ENCODE measurements around the gene PPP1R12A. TPM values are rescaled to one million over a fixed set of nuclear protein-coding genes. Genes with fewer than 3 reads are reported as not detected.

Gene PPP1R12A
- total RNA-seq, 1 donor from 2014 or later = 374 TPM

- TF ChIP-seq, protein P1, sequence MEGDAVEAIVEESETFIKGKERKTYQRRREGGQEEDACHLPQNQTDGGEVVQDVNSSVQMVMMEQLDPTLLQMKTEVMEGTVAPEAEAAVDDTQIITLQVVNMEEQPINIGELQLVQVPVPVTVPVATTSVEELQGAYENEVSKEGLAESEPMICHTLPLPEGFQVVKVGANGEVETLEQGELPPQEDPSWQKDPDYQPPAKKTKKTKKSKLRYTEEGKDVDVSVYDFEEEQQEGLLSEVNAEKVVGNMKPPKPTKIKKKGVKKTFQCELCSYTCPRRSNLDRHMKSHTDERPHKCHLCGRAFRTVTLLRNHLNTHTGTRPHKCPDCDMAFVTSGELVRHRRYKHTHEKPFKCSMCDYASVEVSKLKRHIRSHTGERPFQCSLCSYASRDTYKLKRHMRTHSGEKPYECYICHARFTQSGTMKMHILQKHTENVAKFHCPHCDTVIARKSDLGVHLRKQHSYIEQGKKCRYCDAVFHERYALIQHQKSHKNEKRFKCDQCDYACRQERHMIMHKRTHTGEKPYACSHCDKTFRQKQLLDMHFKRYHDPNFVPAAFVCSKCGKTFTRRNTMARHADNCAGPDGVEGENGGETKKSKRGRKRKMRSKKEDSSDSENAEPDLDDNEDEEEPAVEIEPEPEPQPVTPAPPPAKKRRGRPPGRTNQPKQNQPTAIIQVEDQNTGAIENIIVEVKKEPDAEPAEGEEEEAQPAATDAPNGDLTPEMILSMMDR (IDR thresholded peaks at IDR 0.05) = no peak
- no peak for DNase-seq (ENCODE audit: low spot score in 2 of 2)
- Histone ChIP-seq H3K9me3 (no peaks in the 10 kb centered on the region), H3K27ac (peak overlapping the region in 1 of 2 donors; percentile 49), H3K4me1 (peaks cover 0 to 3% of the 10 kb centered on the region in 2 donors), H3K27me3 (no peaks in the 10 kb centered on the region), H3K36me3 (peaks cover 19 to 32% of the 10 kb centered on the region in 2 donors), H3K4me3 (no peak overlapping the region)
- intact Hi-C loops (cut with DNase I) = no loop called here
Observed at GRCh38 chr12:79775355-79776027, 159.4 kb downstream of the PPP1R12A start.

DNA sequence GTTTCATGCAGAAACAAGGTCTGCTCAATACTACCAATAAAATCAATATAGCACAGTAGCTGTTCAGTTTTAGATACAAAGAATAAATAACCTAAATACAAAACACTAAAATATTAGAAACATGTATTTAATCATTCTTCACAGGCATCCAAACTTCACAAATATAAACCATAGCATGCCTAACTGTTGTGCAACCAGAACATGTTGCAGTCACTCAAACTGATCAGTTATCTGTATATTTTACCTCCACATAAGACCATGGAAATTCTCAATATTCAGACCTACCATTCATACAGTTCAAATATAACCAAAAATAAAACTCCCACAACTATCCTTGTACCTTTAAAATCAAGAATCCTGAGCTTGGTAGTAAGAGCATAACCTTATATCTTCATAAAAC, 161.0 kb downstream of the PPP1R12A start:
- TF ChIP-seq, protein P1 (IDR thresholded peaks at IDR 0.05) = no peak
- intact Hi-C loops (cut with DNase I) = no loop called here
- no peak overlapping the region for H3K4me3 ChIP-seq
- no peaks in the 10 kb centered on the region for H3K27me3 ChIP-seq
- DNase-seq (ENCODE audit: low spot score in 2 of 2) = no peak
- H3K9me3 ChIP-seq = no peaks in the 10 kb centered on the region
- peaks cover 0 to 4% of the 10 kb centered on the region in 2 donors for H3K4me1 ChIP-seq
- H3K36me3 ChIP-seq = peaks cover 19 to 24% of the 10 kb centered on the region in 2 donors
- no peak overlapping the region for H3K27ac ChIP-seq

DNA sequence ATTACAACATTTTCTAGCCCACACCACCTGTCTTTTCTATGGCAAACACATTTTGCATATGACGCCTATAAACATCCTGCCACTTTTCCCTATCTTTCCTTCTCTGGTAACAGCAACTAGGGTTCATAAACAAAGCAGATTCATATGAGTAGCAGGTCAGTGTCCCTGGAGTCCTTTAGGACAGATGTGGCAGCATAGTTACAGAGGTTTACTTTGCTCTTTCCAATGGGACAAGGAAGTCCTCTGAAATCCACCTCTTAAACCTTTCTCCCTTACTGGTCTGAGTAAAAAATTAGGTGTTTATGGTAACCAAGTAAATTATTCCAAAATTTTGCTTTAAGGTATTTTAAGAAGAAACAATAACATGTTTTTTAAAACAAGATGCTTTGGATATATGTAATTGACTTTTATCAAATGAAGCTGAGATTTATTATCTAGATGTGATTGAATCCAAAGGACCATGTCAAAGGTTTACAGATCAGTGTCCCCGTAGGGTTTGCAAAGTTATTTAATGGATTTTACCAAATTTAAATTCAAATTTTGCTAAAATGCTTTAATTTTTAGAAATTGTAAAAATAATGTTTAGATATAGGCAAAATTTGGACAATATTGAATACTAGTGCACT, 164.9 kb downstream of the PPP1R12A start:
- Histone ChIP-seq H3K9me3 (no peaks in the 10 kb centered on the region), H3K36me3 (peaks cover 2 to 5% of the 10 kb centered on the region in 2 donors), H3K4me3 (no peak overlapping the region), H3K27ac (no peak overlapping the region), H3K4me1 (peaks cover 0 to 5% of the 10 kb centered on the region in 2 donors), H3K27me3 (no peaks in the 10 kb centered on the region)
- no peak for DNase-seq (ENCODE audit: low spot score in 2 of 2)
- TF ChIP-seq, protein P1 (IDR thresholded peaks at IDR 0.05) = no peak
- intact Hi-C loops (cut with DNase I) = no loop called here

- intact Hi-C loops (cut with DNase I) = no loop called here
- Histone ChIP-seq H3K9me3 (no peaks in the 10 kb centered on the region), H3K4me3 (no peak overlapping the region), H3K27ac (no peak overlapping the region), H3K27me3 (no peaks in the 10 kb centered on the region), H3K36me3 (peaks cover 0 to 3% of the 10 kb centered on the region in 2 donors), H3K4me1 (peaks cover 0 to 5% of the 10 kb centered on the region in 2 donors)
- no peak for DNase-seq (ENCODE audit: low spot score in 2 of 2)
- TF ChIP-seq, protein P1 (IDR thresholded peaks at IDR 0.05) = no peak
Observed at GRCh38 chr12:79769189-79769859, 165.6 kb downstream of the PPP1R12A start.

GRCh38 chr12:79766705-79767464, 168.0 kb downstream of the PPP1R12A start:
- Histone ChIP-seq H3K4me3 (no peak overlapping the region), H3K9me3 (no peaks in the 10 kb centered on the region), H3K36me3 (peaks cover 0 to 3% of the 10 kb centered on the region in 2 donors), H3K27me3 (no peaks in the 10 kb centered on the region), H3K4me1 (peaks cover 0 to 5% of the 10 kb centered on the region in 2 donors), H3K27ac (no peak overlapping the region)
- TF ChIP-seq, protein P1 (IDR thresholded peaks at IDR 0.05) = no peak
- intact Hi-C loops (cut with DNase I) = no loop called here
- no peak for DNase-seq (ENCODE audit: low spot score in 2 of 2)
